HG02678 (cell line): ENCODE results near the gene BACH2.
"Not testable (repeated sequence)": the region's sequence is repeated elsewhere in the genome, so short reads cannot be mapped to it uniquely, and the experiment has no call there.

ENCODE experiments used
- ATAC-seq: cut with Tn5 transposase; IDR thresholded peaks from one replicate; pipeline ENCODE4 v1.9.1; 2021; ENCODE audit warnings: mild to moderate bottlenecking, moderate library complexity; ENCODE audit not compliant: unreplicated experiment

The BACH2 gene

GRCh38 chr6:90162648-90163387, 133.8 kb downstream of the BACH2 start:
- no peak for ATAC-seq

DNA sequence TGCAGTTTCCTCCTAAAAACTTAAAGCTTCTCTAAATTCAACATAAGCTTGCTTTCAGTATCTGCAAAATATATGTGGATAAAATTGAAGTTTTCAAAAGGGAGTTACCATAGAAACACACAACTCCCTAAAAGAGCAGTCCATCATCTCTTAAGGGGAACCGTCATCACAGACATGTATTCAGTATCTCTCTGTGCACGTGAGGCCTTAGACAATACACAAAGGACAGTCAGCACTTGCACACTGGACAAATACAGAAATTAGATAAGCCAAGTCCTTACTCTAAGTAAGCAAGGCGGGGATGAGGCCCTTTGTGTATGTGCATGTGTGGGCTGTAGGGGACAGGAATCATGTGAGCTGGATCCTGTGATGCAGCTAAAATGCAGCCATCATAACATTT, 136.6 kb downstream of the BACH2 start:
- no peak for ATAC-seq

GRCh38 chr6:90159452-90159851, 137.2 kb downstream of the BACH2 start:
- no peak for ATAC-seq

GRCh38 chr6:90158936-90159335, 137.7 kb downstream of the BACH2 start:
- no peak for ATAC-seq

DNA sequence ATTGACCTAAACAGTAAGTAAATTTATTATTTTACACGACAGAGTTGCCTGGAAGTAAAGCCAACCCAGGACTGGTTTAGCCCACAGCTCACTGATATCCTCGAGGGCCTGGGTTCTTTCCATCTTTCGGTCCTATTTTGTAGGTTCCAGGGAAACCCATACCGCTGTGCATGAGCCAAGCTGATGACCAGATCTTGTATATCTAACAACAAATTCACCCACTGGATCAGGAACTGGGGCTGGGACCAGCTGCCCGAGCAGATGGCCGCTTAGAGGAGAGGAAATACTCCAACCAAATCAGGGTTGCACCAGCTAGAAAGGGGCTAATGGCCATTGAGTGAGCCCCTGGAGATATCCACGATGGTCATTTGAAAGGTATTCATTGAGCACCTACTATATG, 139.2 kb downstream of the BACH2 start:
- ATAC-seq: no peak

DNA sequence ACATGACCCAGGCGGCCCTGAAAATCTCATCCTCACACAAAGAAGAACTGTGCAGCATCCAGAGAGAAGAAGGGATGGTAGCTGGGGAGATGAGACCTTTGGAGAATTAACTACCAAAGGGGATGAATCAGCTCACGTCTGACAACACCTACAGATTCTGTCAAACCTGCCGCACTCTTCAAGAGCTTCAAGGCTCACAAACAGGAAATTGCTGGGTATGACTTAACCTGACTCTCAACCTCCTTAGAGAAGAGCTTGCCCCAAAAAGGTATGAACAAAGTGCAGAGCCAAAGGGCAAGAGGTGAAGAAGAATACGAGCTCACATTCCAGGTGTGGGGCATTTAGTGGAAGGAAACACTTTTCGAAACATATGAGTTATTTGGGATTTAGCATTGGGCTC, 139.8 kb downstream of the BACH2 start:
- ATAC-seq: no peak

GRCh38 chr6:90154755-90155470, 141.7 kb downstream of the BACH2 start:
- ATAC-seq: no peak

DNA sequence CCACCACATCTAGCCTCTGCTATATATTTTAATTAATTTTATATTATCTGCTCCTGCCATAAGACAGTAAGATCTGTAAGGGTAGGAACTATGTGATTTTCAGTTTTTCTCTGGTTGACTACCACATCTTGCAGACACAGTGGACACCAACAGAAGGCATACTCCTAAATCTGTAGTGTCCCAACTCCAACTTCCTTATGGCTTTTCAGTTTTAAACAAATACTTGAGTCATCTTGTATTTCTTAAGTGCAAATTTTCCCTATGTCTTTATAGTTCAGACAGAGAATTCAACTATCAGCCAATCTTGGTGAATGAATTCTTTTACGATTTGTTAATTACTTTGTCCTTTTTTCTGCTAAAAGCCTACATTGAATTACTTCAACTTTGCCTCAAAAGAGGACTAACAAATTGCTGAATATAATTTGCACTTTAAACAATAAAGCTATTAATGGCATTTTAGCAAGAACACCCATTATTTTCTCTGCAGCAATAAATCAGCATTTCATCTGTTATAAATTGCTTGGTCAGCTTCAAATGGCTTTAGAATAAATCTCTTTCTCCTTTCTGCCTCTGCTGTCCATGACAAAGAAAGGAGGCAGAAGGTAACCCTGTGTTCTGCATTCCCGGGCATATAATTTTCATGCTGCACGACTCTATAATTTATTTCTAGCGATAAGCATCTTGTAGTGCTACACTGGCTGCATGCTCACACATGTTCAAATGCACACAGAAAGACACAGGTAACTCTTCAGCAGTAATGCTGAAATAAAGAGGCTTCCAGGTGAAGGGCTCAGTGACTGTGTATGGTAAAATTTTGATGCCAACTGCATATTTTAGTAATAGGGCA, 144.8 kb downstream of the BACH2 start:
- no peak for ATAC-seq

DNA sequence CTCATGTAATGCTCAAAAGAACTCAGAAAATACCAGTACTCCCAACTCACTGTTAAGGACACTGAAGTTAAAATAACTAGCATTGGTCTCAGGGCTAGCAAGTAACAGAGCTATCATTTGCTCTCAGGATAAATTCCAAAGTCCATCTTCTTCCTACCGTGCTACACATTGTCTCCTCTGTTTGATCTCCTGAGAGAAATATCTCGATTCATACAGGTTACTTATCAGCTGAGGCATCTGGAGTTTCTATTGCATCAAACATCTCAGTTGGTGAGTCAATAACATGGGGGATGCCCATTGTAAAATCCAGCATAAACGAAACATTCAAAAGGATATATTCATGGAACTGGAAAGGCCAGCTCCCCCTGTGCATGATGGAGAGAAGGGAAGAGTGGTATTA, 147.4 kb downstream of the BACH2 start:
- ATAC-seq: no peak

GRCh38 chr6:90148867-90149266, 147.8 kb downstream of the BACH2 start:
- ATAC-seq: no peak

DNA sequence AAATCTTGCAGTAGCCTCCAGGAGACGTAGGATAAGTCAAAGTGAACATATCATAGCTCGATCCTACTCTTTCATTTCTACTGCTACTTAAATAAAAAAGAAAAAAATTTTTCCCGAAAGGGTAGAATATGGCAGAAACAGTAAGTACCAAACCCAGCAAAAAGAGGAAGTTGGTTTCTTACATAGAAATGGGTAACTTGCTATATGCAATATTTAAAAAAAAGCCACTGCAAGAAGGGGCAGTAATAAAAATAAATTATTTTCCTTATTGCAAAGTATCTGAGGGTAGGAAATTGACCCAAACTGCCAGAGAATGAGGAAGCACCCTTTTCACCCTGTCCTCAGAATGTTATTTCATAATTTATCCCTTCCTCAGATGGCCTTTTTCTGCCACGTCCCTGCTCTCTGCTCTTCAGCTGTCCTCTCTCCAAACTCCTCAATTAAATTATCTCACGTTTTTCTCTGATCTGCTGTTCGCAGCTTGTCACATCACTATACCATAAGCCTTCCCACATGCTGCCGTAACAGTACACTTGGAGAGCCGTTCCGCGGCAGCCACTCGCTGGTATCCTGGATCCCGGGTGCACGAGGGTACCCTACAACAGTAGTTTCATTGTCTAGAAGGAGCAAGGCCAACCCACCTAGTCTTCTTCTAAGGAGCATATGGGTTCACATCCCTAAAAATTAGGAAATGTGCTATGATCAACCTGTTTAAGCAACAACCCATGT, 149.6 kb downstream of the BACH2 start:
- no peak for ATAC-seq

GRCh38 chr6:90146024-90146423, 150.6 kb downstream of the BACH2 start:
- no peak for ATAC-seq

DNA sequence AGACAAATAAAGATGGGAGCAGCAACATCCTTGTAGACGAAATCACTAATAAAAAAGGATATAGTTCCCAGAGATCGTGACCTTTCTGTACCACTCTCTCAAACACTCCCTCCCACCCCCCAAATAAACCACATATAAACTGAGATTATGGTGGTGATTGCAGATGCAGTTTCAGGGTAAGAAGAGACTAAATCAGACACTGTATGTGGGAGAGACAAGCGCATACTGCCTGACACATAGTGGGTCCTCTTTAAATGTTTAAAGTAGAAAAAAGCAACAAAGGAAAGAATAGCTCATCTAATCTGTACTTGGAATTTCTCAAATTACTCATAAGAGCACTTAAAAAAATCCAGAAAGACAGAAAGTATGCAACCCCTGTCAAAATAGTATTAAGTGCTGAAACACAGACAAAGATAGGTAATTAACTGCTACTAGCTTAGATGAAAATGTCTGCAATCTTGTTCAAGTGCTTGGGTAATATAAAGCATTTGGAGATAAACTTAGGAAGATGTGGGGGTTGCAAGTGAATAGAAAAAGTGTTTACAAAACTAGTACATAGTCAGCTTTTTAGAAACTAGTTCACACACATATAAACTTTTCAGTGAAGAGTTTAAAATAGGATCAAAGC, 151.6 kb downstream of the BACH2 start:
- ATAC-seq: no peak

- no peak for ATAC-seq
These were observed 152.2 kb downstream of the BACH2 start for GRCh38 chr6:90144396-90144795.

GRCh38 chr6:90140683-90141082, 156.0 kb downstream of the BACH2 start:
- ATAC-seq: no peak

GRCh38 chr6:90139272-90139817, 157.3 kb downstream of the BACH2 start:
- no peak for ATAC-seq

DNA sequence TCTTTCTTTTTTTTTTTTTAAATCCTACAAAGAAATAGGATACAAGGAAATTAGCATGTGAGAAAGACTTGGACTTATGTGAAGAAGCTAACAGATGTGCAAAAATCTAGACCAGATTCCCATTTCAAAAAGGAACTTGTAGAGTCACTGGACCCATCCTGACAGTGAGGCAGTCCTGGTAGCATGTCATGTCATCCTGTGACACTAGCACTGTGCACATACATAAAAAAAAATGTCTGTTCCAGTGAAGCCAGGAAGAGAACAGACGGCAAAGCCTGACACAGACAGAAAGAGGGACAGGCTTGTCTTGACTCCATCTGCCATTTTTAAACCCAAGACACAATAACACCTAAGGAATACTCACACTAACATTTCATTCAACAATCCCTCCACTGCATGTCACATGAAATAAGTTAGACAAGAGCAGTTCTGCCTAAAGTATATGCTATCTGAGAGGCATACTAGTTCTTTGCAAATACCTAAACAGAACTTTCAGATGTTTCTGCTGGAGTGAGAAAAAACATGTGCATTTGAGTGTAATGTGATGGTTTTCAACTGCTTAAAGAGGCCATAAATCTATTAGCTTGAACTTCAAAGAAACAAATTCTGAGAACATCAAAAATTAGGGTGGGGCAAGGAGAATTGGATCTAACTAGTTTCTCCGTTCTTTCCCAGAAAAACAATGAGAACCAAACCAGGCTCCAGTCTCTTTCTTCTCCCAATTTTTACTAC, 159.6 kb downstream of the BACH2 start:
- no peak for ATAC-seq

DNA sequence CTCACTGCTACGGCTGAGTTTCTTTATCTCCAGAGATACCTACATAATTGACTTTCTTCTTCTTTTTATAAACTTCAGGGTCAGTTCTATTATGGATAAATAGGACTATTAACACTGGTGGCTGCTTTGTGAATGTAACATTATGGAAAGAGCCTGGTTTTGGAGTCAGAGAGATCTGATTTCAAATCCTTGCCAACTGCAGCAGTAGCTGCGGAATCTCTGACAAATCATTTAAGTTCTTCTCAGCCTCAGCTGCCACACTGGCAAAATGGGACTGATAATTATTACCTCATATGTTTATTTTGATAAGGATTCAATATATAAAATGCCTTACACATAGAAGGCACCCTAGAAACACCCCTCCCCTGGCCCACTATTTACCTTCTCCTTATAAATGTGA, 160.5 kb downstream of the BACH2 start:
- ATAC-seq: no peak

GRCh38 chr6:90135667-90136066, 161.0 kb downstream of the BACH2 start:
- ATAC-seq: no peak

DNA sequence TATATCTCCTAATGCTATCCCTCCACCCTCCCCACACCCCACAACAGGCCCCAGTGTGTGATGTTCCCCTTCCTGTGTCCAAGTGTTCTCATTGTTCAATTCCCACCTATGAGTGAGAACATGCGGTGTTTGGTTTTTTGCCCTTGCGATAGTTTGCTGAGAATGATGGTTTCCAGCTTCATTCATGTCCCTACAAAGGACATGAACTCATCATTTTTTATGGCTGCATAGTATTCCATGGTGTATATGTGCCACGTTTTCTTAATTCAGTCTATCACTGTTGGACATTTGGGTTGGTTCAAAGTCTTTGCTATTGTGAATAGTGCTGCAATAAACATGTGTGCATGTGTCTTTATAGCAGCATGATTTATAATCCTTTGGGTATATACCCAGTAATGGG, 163.0 kb downstream of the BACH2 start:
- ATAC-seq: not testable (repeated sequence)
